ENCODE measurements around the gene FNDC3B.
"Not testable (repeated sequence)": the region's sequence is repeated elsewhere in the genome, so short reads cannot be mapped to it uniquely, and the experiment has no call there.

The FNDC3B gene

GRCh38 chr3:172365028-172365567 is 325.7 kb downstream of the FNDC3B start:
- Histone ChIP-seq H3K36me3 (ENCODE audit: control insufficient read depth in 2 of 2, insufficient read depth in 1 of 2, low read length in 2 of 2) (peaks cover 0 to 22% of the 10 kb centered on the region in 2 experiments; a peak in 1 of 3 replicates), H3K9me3 (ENCODE audit: control insufficient read depth, insufficient read depth, low read depth, low read length) (no peaks in the 10 kb centered on the region), H3K4me1 (ENCODE audit: control insufficient read depth, insufficient read depth, low read length) (no peaks in the 10 kb centered on the region), H3K27ac (ENCODE audit: extremely low read depth, low read depth, low read length) (no peak overlapping the region), H3K4me3 (ENCODE audit: low read depth, low read length) (no peak overlapping the region)
- ChIA-PET POLR2A (no interaction called here), CTCF (interaction anchor here (0.6 to 1.0 kb wide), 3 partner anchors 19 to 302 kb away, joined by 3 read pairs; no protein-coding TSS in a partner anchor)
- TF ChIP-seq ZNF140 (tag by site-specific recombination; IDR thresholded peaks at IDR 0.05) (no peak), AEBP2 (tag by site-specific recombination; IDR thresholded peaks at IDR 0.05; ENCODE audit: borderline replicate concordance) (no peak), ZNF664 (tag by site-specific recombination; IDR thresholded peaks at IDR 0.05) (no peak), ZNF37A (tag by site-specific recombination; IDR thresholded peaks at IDR 0.05) (no peak), TRIM28 (IDR thresholded peaks at IDR 0.05; ENCODE audit: borderline replicate concordance, low read length) (no peak), SP3 (tag by site-specific recombination; IDR thresholded peaks at IDR 0.05) (no peak), INSM2 (tag by site-specific recombination; IDR thresholded peaks at IDR 0.05) (no peak), ZNF2 (tag by site-specific recombination; IDR thresholded peaks at IDR 0.05) (no peak), ZNF175 (tag by site-specific recombination; IDR thresholded peaks at IDR 0.05) (no peak), ZNF76 (tag by site-specific recombination; IDR thresholded peaks at IDR 0.05; ENCODE audit: borderline replicate concordance, low read depth) (no peak), YY1 (tag by site-specific recombination; IDR thresholded peaks at IDR 0.05) (no peak), ZNF776 (tag by site-specific recombination; IDR thresholded peaks at IDR 0.05; ENCODE audit: borderline replicate concordance) (no peak), ZNF302 (tag by site-specific recombination; IDR thresholded peaks at IDR 0.05; ENCODE audit: low read depth) (no peak), SCRT2 (tag by site-specific recombination; IDR thresholded peaks at IDR 0.05) (no peak), SETDB1 (IDR thresholded peaks at IDR 0.05; ENCODE audit: insufficient read length, low read length) (no peak), ZBTB21 (tag by site-specific recombination; IDR thresholded peaks at IDR 0.05) (no peak), ZNF121 (tag by site-specific recombination; IDR thresholded peaks at IDR 0.05) (no peak), GLI4 (tag by site-specific recombination; IDR thresholded peaks at IDR 0.05) (no peak), ZNF366 (tag by site-specific recombination; conservative IDR thresholded peaks at IDR 0.05) (no peak)
- TF ChIP-seq, protein P1, sequence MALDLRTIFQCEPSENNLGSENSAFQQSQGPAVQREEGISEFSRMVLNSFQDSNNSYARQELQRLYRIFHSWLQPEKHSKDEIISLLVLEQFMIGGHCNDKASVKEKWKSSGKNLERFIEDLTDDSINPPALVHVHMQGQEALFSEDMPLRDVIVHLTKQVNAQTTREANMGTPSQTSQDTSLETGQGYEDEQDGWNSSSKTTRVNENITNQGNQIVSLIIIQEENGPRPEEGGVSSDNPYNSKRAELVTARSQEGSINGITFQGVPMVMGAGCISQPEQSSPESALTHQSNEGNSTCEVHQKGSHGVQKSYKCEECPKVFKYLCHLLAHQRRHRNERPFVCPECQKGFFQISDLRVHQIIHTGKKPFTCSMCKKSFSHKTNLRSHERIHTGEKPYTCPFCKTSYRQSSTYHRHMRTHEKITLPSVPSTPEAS (tag by site-specific recombination; IDR thresholded peaks at IDR 0.05), result no peak

GRCh38 chr3:172367205-172368105 is 328.1 kb downstream of the FNDC3B start:
- Histone ChIP-seq H3K4me1 (ENCODE audit: control insufficient read depth, insufficient read depth, low read length) (no peaks in the 10 kb centered on the region), H3K9me3 (ENCODE audit: control insufficient read depth, insufficient read depth, low read depth, low read length) (no peaks in the 10 kb centered on the region), H3K36me3 (ENCODE audit: control insufficient read depth in 2 of 2, insufficient read depth in 1 of 2, low read length in 2 of 2) (peaks cover 0 to 24% of the 10 kb centered on the region in 2 experiments; a peak in 1 of 3 replicates), H3K27ac (ENCODE audit: extremely low read depth, low read depth, low read length) (no peak overlapping the region), H3K4me3 (ENCODE audit: low read depth, low read length) (no peak overlapping the region)
- POLR2A ChIA-PET, result no interaction called here
- no peak for TF ChIP-seq ZNF26 (tag by site-specific recombination; IDR thresholded peaks at IDR 0.05)
- CTCF ChIA-PET, result interaction anchor here (1.5 kb wide), 1 partner anchor 306 kb away, joined by 5 read pairs; no protein-coding TSS in a partner anchor

DNA sequence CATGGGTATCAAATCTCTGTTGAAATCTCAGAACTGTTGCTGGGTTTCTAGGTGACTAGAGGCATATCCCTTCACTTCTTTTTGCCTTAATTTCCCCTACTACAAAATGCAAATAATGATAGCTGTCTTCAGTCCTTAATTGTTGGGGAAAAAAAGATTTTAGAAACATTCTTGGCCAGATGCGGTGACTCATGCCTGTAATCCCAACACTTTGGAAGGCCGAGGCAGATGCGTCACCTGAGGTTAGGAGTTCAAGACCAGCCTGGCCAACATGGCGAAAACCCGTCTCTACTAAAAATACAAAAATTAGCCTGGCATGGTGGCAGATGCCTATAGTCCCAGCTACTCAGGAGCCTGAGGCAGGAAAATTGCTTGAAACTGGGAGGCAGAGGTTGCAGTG is 329.2 kb downstream of the FNDC3B start:
- H3K27ac ChIP-seq (ENCODE audit: extremely low read depth, low read depth, low read length); H3K4me1 ChIP-seq (ENCODE audit: control insufficient read depth, insufficient read depth, low read length); H3K4me3 ChIP-seq (ENCODE audit: low read depth, low read length); POLR2A ChIA-PET; H3K9me3 ChIP-seq (ENCODE audit: control insufficient read depth, insufficient read depth, low read depth, low read length): not testable (repeated sequence)
- CTCF ChIA-PET, result interaction anchor here (0.7 to 1.5 kb wide), 2 partner anchors 10 to 305 kb away, joined by 4 to 5 read pairs; no protein-coding TSS in a partner anchor
- H3K36me3 ChIP-seq (ENCODE audit: control insufficient read depth in 2 of 2, insufficient read depth in 1 of 2, low read length in 2 of 2), result peaks cover 0 to 19% of the 10 kb centered on the region in 2 experiments; a peak in 1 of 3 replicates
